Natural killer cell (primary cell): ENCODE results near the gene SYT13. TPM values are rescaled to one million over a fixed set of nuclear protein-coding genes. Genes with fewer than 3 reads are reported as not detected.

Experiments
- ATAC-seq, 3 donors: fragments of 150-1000 bp in 2 of 3; fragments of 200-7000 bp in 1 of 3; cut with Tn5 transposase; 1 replicate in 1 of 3; 2 replicates in 2 of 3; pipeline ENCODE4 v1.10.0; 2021; ENCODE audit warnings: mild to moderate bottlenecking in 2 of 3, moderate library complexity in 2 of 3
- DNase-seq, 2 donors: peaks; one replicate each; pipeline versions ENCODE4 v3.0.0 to v3.0.0-alpha.2; 2013 to 2021; ENCODE audit warnings: mixed read lengths in 1 of 2
- H3K27ac ChIP-seq: one replicate; pipeline ENCODE4 v1.5.1; 2013; ENCODE audit warnings: mild to moderate bottlenecking, low read length
- H3K27me3 ChIP-seq: one replicate; pipeline ENCODE4 v1.6.1; 2013; ENCODE audit warnings: low read length; ENCODE audit not compliant: control insufficient read depth, insufficient read depth
- H3K36me3 ChIP-seq: one replicate; pipeline ENCODE4 v1.6.1; 2013; ENCODE audit warnings: low read length; ENCODE audit not compliant: control insufficient read depth, insufficient read depth
- H3K4me1 ChIP-seq: one replicate; pipeline ENCODE4 v1.6.1; 2013; ENCODE audit warnings: low read length; ENCODE audit not compliant: control insufficient read depth, insufficient read depth
- H3K4me3 ChIP-seq: one replicate; pipeline ENCODE4 v1.5.1; 2013; ENCODE audit warnings: low read length
- H3K9me3 ChIP-seq: one replicate; pipeline ENCODE4 v1.6.1; 2013; ENCODE audit warnings: low read length; ENCODE audit not compliant: control insufficient read depth, insufficient read depth
- H3K27ac Mint-ChIP-seq, 2 donors: one replicate each; pipeline ENCODE4 v1.8.0; 2022; ENCODE audit warnings: mild to moderate bottlenecking in 2 of 2, mixed read lengths in 2 of 2, moderate library complexity in 1 of 2
- H3K27me3 Mint-ChIP-seq, 2 donors: one replicate each; pipeline ENCODE4 v1.8.0; 2022; ENCODE audit warnings: low read depth in 2 of 2, mixed read lengths in 2 of 2
- H3K36me3 Mint-ChIP-seq: one replicate; pipeline ENCODE4 v1.8.0; 2022; ENCODE audit warnings: mixed read lengths
- H3K4me1 Mint-ChIP-seq, 2 donors: one replicate each; pipeline ENCODE4 v1.8.0; 2022; ENCODE audit warnings: mixed read lengths in 2 of 2
- H3K4me3 Mint-ChIP-seq: one replicate; pipeline ENCODE4 v1.8.0; 2022; ENCODE audit warnings: mild to moderate bottlenecking, moderate library complexity, mixed read lengths
- H3K9me3 Mint-ChIP-seq, 2 donors: one replicate each; pipeline ENCODE4 v1.8.0; 2022; ENCODE audit warnings: mixed read lengths in 2 of 2
- WGBS: methylation state at CpG from one replicate; pipeline ENCODE4 v1.1.7; 2013; ENCODE audit warnings: missing lambda C conversion rate; ENCODE audit not compliant: insufficient coverage; 5-methylcytosine and 5-hydroxymethylcytosine counted together
- intact Hi-C: fragments of 100-400 bp; cut with micrococcal nuclease; formaldehyde crosslinking; loops from one replicate; pipeline ENCODE4 v1.14.2; 2022
- total RNA-seq, 4 donors: library from RNA; stranded (reverse); fragments of 120-200 nt in 1 of 4; gene quantifications; one replicate each; pipeline versions ENCODE4 v1.2.3 to v1.2.4, GENCODE V29; 2013 to 2022
- TF ChIP-seq, protein P1 (sequence below): fragments of 200-600 bp; IDR thresholded peaks from one replicate; pipeline ENCODE4 v1.8.0; 2022; ENCODE audit warnings: antibody characterized with exemption

The SYT13 gene
- total RNA-seq, 3 donors from 2014 or later (not counting 1 experiment from before 2014, with no cell fraction given), result not detected

DNA sequence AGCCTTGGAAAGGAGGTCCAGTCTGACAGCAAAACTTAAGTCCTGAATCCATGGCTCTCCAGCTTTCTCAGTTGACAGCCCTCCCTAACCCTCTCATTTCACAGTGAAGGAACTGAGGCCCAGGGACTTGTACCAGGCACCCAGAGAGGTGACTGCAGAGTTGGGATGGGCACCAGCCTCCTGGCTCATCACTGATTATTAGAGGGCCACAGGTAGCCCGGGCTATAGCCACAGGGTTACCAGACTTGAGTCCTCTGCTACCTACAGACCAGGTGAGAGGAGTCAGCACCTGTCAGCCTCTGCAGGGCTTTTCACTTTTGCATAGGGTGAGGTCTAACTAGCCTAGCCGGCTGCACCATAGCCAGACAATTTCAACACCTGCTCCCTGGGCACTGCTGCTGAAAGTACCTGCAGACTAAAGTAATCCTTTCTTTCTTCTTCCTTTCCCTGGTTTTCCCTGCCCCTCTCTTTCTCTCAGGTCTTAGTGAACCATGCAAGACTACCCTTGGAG, 37.6 kb downstream of the SYT13 start:
- intact Hi-C loops, result no loop called here
- Histone ChIP-seq H3K27ac (no peak overlapping the region), H3K9me3 (no peaks in the 10 kb centered on the region), H3K36me3 (no peaks in the 10 kb centered on the region), H3K4me3 (no peak overlapping the region), H3K4me1 (no peaks in the 10 kb centered on the region), H3K27me3 (no peaks in the 10 kb centered on the region)
- WGBS, result 92% methylated on average over 2 of the region's 2 CpGs
- TF ChIP-seq, protein P1, sequence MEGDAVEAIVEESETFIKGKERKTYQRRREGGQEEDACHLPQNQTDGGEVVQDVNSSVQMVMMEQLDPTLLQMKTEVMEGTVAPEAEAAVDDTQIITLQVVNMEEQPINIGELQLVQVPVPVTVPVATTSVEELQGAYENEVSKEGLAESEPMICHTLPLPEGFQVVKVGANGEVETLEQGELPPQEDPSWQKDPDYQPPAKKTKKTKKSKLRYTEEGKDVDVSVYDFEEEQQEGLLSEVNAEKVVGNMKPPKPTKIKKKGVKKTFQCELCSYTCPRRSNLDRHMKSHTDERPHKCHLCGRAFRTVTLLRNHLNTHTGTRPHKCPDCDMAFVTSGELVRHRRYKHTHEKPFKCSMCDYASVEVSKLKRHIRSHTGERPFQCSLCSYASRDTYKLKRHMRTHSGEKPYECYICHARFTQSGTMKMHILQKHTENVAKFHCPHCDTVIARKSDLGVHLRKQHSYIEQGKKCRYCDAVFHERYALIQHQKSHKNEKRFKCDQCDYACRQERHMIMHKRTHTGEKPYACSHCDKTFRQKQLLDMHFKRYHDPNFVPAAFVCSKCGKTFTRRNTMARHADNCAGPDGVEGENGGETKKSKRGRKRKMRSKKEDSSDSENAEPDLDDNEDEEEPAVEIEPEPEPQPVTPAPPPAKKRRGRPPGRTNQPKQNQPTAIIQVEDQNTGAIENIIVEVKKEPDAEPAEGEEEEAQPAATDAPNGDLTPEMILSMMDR, result no peak
- ATAC-seq (no peak), DNase-seq (no peak)
- no peaks in the 10 kb centered on the region for H3K4me1 Mint-ChIP-seq
- peaks cover 0 to 14% of the 10 kb centered on the region in 2 donors for H3K27me3 Mint-ChIP-seq
- no peaks in the 10 kb centered on the region for H3K36me3 Mint-ChIP-seq
- H3K9me3 Mint-ChIP-seq, result no peaks in the 10 kb centered on the region
- H3K4me3 Mint-ChIP-seq, result no peak overlapping the region
- no peak overlapping the region for H3K27ac Mint-ChIP-seq

DNA sequence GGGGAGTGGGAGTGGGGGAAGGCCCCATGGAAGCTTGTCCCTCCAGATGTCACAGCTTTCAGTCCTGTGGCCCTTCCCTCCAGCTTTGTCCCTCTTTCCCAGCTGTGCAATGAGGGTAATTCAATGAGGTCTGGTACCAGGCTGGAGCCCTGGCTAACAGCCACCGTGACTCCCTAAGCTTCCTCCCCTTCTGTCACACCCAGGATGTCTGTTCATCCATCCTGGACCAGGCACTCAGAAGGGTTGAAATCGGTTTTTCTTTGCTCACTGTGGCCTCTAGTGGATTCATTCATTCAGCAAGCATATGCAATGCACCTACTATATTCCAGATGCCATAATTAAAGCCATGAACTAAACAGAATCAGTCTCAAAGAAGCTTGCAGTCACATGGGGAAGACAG, 38.7 kb downstream of the SYT13 start:
- H3K9me3 Mint-ChIP-seq, result no peaks in the 10 kb centered on the region
- Histone ChIP-seq H3K27ac (no peak overlapping the region), H3K36me3 (no peaks in the 10 kb centered on the region), H3K27me3 (no peaks in the 10 kb centered on the region), H3K4me1 (no peaks in the 10 kb centered on the region), H3K4me3 (no peak overlapping the region), H3K9me3 (no peaks in the 10 kb centered on the region)
- TF ChIP-seq, protein P1, result no peak
- no peak overlapping the region for H3K4me3 Mint-ChIP-seq
- no peaks in the 10 kb centered on the region for H3K4me1 Mint-ChIP-seq
- ATAC-seq (no peak), DNase-seq (no peak)
- intact Hi-C loops, result no loop called here
- peaks cover 0 to 10% of the 10 kb centered on the region in 2 donors for H3K27me3 Mint-ChIP-seq
- H3K27ac Mint-ChIP-seq, result no peak overlapping the region
- no peaks in the 10 kb centered on the region for H3K36me3 Mint-ChIP-seq
- 62% methylated on average over 2 of the region's 2 CpGs for WGBS

DNA sequence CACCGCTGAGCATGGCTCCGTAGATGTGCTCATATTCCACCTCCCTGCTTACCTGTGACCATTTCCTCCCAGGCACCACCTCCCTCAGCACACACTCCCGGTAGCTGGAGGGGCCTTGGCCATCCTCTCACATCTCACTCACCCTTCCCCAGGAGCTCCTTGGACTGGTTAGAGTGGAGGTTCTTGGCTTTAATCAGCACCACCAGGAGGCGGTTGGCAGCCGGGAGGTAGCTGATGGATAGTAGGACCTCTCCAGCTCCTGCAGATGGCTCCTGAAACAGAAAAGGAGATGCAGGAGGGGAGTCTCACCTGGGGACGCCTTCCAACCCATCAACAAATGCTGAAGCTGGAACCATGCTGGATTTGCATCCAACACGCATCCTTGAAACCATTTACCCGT, 39.9 kb downstream of the SYT13 start:
- no peaks in the 10 kb centered on the region for H3K9me3 Mint-ChIP-seq
- WGBS, result 90% methylated on average over 7 of the region's 8 CpGs
- no peak overlapping the region for H3K27ac Mint-ChIP-seq
- no peak overlapping the region for H3K4me3 ChIP-seq
- H3K27me3 Mint-ChIP-seq, result peaks cover 0 to 10% of the 10 kb centered on the region in 2 donors
- intact Hi-C loops, result no loop called here
- no peak overlapping the region for H3K4me3 Mint-ChIP-seq
- H3K36me3 ChIP-seq, result no peaks in the 10 kb centered on the region
- no peak for ATAC-seq
- no peaks in the 10 kb centered on the region for H3K4me1 Mint-ChIP-seq
- no peak overlapping the region for H3K27ac ChIP-seq
- H3K36me3 Mint-ChIP-seq, result no peaks in the 10 kb centered on the region
- TF ChIP-seq, protein P1, result no peak
- H3K4me1 ChIP-seq, result no peaks in the 10 kb centered on the region
- no peaks in the 10 kb centered on the region for H3K27me3 ChIP-seq
- no peak for DNase-seq
- no peaks in the 10 kb centered on the region for H3K9me3 ChIP-seq
